Cortex of kidney (tissue), 1 donor: ENCODE results near the gene UBE3C.
"Not testable (repeated sequence)": the region's sequence is repeated elsewhere in the genome, so short reads cannot be mapped to it uniquely, and the experiment has no call there.

ENCODE experiments used
- DNase-seq: peaks from one replicate; lab custom pipeline; 2025; lab: John Stamatoyannopoulos, UW

The UBE3C gene

DNA sequence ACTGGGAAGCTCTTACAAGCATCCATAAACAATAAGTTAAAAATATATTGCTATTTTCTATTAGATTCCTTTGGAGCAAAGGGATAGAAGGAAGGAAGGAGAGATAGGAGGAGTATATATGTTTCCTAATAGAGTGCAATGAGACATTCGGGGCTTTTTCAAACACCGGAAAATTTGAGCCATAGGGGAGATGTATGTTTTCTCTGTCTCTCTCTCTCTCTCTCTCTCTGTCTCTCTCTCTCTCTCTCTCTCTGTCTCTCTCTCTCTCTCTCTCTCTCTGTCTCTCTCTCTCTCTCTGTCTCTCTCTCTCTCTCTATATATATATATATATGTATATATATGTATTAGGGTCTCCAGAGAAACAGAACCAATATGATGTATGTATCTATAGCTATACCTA is 7.9 kb upstream of the UBE3C start:
- not testable (repeated sequence) for DNase-seq

- no peak for DNase-seq
These were observed 5.9 kb upstream of the UBE3C start for GRCh38 chr7:157132796-157133195.

GRCh38 chr7:157133304-157133703 is 5.4 kb upstream of the UBE3C start:
- DNase-seq = no peak

GRCh38 chr7:157136372-157136771 is 2.4 kb upstream of the UBE3C start:
- no peak for DNase-seq

DNA sequence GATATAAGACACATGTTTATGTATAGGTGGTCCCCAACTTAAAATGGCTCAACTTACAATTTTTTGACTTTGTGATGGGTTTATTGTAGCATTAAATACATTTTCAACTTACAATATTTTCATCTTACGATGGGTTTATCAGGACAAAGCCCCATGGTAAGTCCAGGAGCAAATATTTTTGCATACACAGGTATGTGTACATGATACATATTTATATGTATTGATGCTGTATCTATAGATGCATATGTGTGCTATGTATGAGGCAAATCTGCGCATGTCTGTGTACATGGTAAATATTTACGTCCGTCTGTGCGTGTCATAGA is 664 bp upstream of the UBE3C start:
- DNase-seq = no peak

DNA sequence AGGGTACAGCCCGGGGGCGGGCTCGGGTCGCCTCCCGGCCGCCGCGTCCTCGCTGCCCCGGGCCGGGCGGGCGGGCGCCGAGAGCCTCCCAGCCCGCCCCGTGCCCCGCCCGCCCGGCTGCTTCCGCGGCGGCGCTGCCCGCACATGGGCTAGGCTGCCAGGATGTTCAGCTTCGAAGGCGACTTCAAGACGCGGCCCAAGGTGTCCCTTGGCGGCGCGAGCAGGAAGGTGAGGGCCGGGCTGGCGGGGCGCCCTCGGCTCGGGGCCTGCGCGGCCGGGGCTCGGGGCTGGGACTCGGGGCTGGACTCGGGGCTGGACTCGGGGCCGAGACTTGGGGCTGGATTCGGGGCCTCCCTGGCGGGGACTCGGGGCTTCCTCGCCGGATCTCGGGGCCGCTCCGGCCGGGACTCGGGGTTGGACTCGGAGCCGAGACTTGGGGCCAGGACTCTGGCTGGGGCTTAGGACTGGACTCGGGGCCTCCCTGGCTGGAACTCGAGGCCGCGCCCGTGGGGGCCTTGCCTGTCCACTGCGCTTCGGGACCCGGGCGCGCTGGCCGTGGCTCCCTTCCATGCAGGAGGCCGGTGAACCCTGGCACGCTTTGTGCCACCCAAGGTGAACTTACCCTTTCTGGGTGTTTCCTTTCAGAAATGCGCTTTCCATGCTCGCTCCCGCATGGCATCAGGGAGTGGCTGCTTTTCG is 534 bp downstream of the UBE3C start:
- no peak for DNase-seq

DNA sequence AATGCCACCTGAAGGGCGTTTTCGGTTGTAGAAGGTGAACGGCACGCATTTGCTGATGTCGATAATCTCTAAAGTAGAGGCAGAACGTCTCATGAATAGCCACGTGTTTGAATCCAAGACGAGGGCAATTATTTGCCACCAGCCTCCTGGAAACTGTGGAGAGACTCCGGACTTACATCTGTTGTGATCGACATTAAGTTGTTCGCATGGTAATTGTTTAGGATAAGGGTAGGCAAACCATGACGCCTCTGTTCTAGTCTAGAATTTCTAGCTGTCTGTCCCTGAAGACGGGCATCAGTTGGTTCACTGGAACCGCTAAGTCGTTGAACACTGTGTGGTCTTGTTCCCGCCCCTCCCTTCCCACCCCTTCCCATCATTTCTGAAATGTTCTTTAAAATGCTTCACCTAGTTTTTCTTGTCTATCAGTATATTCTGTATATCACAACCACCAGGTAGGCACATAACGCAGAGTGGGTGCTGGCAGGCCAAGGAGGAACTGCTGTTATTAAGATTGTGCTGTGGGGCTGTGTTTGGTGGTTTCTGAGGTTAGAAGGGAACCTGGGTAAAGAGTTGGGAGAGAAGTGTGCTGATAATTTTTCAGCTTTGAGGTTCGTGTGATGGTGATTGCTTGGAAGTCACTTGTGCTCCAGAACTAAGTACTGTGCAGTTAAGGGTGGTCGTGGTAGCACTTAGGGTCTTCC is 1.2 kb downstream of the UBE3C start:
- DNase-seq = no peak

- no peak for DNase-seq
These were observed 1.8 kb downstream of the UBE3C start for GRCh38 chr7:157140511-157140905.

GRCh38 chr7:157141525-157142060 is 2.9 kb downstream of the UBE3C start:
- DNase-seq = no peak

DNA sequence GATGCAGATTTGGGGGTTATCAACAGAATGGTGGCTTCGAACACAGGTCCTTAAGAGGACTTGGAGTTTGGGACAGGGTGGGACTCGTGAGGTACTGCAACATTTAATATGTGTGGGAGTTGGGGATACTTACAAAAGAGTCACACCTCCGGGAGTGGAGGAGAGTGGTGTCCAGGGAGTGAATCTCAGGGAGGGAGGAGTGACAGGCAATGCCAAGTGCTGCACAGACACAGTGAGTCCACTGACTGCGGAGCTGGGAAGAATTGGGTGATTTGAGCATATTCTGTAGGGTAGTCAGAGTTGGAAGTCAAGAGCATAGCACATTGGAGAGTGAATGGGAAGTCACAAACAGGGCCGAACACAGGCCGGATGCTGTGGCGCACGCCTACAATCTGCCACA is 5.1 kb downstream of the UBE3C start:
- DNase-seq = no peak

DNA sequence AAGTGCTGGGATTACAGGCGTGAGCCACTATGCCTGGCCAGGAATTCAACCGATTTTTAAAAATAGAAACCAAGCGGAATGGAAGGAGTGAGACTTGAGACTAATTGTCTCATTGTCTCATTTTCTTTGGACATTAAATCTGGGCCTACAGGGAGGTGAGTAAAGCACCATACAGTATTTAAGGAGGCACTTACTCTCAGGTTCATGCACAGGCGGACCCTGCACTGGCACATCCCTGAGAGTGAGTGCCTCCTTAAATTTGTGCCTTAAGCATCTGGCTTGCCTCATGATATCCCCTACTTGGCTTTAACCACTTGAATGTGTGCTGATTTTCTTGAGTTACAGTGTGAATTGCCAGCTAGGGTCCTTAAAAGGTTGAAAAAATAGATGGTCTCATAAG is 10.6 kb downstream of the UBE3C start:
- DNase-seq = no peak

GRCh38 chr7:157150882-157151281 is 12.2 kb downstream of the UBE3C start:
- DNase-seq = no peak

DNA sequence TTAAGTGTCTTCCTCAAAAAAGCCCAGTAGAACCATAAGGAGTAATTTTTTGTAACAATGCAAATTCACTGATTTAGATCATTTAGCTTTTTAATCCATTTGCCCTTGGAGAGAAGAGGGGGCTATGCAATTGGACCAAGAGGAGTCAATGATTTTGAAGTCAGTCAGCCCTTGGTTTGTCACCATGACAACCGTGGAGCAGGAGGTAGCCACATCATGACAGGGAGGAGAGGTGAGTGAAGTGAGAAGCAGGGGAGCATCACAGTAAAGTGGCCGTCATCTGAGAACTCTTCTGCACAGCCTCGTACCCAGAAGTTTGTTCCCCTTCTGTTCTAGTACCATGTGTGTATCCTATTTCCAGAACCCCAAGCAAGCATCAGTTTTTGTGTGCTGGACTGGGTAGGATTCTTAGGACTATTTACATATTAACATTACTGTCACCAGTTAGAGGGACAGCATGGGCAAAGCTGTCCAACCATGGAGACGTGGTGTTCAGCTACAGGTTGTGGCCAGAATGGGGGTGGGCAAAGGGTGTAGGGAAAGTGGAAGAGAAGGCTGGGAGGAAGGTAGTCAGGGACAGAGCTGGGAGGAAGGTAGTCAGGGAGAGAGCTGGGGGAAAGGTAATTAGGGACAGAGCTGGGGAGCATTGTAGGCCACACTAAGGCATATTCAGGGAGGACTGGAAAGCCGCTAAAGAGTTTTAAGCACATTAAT is 13.1 kb downstream of the UBE3C start:
- DNase-seq = no peak

- DNase-seq = no peak
These were observed 13.7 kb downstream of the UBE3C start for GRCh38 chr7:157152391-157152937.

DNA sequence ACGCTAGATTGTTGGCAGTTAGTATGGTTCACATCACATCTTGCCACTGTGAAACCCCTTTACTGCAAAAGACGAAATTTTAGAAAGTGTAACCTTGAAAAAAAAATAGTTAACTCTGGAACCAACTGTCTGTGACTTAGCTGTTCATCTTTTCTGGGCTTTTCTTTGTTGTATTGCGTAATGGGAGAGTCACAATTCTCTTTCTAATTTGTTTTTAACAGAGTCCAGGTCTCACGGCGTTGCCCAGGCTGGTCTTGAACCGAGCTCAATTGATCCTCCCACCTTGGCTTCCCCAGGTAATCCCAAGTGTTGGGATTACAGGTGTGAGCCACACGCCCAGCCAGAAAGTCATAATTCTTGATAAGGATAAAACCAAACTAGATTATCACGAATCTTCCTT is 14.5 kb downstream of the UBE3C start:
- no peak for DNase-seq

DNA sequence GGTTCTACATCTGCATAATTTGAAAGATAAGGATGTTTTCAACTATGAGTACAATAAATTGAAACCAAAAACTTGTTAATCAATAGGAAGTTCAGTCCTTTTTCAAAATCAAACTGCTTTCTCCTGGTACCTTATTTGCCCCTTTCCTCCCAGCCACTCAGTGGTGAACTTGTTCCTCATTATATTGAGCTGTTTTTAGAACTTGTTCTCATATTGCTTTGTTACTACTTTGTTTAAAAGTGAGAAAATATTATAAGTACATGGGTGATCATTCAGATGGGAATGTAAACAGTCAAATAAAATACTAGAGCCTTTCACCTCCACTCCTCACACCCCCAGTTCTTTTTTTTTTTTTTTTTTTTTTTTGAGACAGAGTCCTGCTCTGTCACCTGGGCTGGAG is 17.2 kb downstream of the UBE3C start:
- no peak for DNase-seq

- DNase-seq = no peak
These were observed 19.7 kb downstream of the UBE3C start for GRCh38 chr7:157158400-157158799.

DNA sequence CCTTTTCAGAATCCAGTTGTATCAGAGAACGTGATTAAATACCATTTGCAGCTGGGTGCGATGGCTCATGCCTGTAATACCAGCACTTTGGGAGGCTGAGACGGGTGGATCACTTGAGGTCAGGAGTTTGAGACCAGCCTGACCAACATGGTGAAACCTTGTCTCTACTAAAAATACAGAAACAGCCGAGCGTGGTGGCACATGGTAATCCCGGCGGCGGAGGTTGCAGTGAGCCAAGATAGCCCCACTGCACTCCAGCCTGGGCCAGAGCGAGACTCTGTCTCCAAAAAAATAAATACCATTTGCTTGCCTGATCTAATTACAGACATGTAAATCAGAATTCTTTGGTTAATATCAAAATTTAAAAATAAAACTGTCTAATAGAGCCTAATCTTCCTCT is 20.8 kb downstream of the UBE3C start:
- not testable (repeated sequence) for DNase-seq

DNA sequence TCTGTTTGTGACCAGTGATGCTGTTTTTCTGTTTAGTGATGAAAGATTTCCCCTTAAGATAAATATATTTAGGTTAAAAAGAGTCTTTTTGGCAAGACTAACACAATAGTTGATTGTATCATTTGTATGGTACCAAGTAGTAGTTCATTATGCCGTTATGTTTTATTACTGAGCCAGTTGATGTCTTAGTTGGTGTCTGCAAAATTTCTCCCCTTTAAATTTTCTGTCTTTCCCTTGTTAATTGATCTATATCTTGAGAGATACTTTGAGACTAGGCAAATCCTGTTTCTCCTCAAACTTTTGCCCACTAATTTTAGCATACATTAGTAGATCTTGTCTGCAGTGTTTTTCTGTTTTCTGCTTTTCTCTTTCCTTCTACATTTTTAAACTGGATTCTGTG is 21.7 kb downstream of the UBE3C start:
- DNase-seq = no peak

DNA sequence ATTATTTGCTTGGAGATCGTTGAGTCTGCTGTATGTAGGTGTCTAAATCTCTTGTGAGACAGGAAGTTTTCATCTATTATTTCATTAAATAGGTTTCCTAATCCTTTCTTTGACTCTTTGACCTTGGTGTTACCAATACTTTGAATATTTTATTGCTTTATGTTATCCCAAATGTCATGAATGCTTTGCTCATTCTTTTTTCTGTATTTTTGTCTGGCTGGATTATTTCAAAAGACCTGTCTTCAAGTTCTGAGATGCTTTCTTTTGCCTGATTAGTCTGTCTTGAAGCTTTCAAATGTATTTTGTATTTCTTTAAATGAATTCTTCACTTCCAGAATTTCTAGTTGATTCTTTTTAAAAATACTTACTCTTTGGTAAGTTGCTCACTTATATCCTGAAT is 27.3 kb downstream of the UBE3C start:
- no peak for DNase-seq

DNA sequence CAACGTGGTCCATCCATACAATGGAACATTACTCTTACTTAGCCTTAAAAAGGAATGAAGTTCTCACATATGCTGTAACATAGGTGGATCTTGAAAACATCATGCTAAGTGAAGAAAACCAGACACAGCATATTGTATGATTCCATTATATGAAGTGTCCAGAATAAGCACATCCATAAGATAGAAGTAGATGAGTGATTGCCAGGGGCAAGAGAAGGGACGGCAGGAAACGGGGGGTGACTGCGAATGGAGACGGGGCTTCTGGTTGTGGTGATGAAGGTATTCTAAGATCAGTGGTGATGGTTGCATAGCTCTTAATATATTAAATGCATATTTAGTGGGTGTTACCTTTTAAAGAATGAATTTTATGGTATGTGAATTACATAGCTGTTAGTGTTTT is 29.8 kb downstream of the UBE3C start:
- no peak for DNase-seq

GRCh38 chr7:157176771-157177170 is 38.0 kb downstream of the UBE3C start:
- no peak for DNase-seq
